BE2C (cell line): ENCODE data around the gene SLC5A6.

ENCODE experiments used
- DNase-seq: peaks from one replicate; pipeline ENCODE4 v3.0.0-alpha.2; 2020
- H3K27me3 ChIP-seq: fragments of 250-450 bp; sonication (Bioruptor Pico); 2 replicates; pipeline ENCODE4 v1.5.1; 2020; ENCODE audit warnings: mild to moderate bottlenecking
- H3K36me3 ChIP-seq: fragments of 250-450 bp; sonication (Bioruptor Pico); 2 replicates; pipeline ENCODE4 v1.5.1; 2020; ENCODE audit warnings: mild to moderate bottlenecking
- H3K4me1 ChIP-seq: fragments of 250-450 bp; sonication (Bioruptor Pico); 2 replicates; pipeline ENCODE4 v1.5.1; 2020
- H3K4me3 ChIP-seq: 2 replicates; pipeline ENCODE4 v1.5.1; 2011; ENCODE audit warnings: low read depth, low read length
- H3K9me3 ChIP-seq: fragments of 250-450 bp; sonication (Bioruptor Pico); 2 replicates; pipeline ENCODE4 v1.5.1; 2020
- TF ChIP-seq, protein P1 (sequence below): IDR thresholded peaks from 2 replicates; pipeline ENCODE4 v1.5.1; 2012; ENCODE audit warnings: mild to moderate bottlenecking, low read depth, low read length

SLC5A6 gene

GRCh38 chr2:27251766-27252165 is 39.7 kb upstream of the SLC5A6 start:
- DNase-seq, result no peak
- Histone ChIP-seq H3K36me3 (no peaks in the 10 kb centered on the region), H3K9me3 (no peaks in the 10 kb centered on the region), H3K4me3 (no peak overlapping the region), H3K27me3 (no peaks in the 10 kb centered on the region), H3K4me1 (peaks cover 13% of the 10 kb centered on the region)
- TF ChIP-seq, protein P1, sequence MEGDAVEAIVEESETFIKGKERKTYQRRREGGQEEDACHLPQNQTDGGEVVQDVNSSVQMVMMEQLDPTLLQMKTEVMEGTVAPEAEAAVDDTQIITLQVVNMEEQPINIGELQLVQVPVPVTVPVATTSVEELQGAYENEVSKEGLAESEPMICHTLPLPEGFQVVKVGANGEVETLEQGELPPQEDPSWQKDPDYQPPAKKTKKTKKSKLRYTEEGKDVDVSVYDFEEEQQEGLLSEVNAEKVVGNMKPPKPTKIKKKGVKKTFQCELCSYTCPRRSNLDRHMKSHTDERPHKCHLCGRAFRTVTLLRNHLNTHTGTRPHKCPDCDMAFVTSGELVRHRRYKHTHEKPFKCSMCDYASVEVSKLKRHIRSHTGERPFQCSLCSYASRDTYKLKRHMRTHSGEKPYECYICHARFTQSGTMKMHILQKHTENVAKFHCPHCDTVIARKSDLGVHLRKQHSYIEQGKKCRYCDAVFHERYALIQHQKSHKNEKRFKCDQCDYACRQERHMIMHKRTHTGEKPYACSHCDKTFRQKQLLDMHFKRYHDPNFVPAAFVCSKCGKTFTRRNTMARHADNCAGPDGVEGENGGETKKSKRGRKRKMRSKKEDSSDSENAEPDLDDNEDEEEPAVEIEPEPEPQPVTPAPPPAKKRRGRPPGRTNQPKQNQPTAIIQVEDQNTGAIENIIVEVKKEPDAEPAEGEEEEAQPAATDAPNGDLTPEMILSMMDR, result no peak

GRCh38 chr2:27250652-27251379 is 38.7 kb upstream of the SLC5A6 start:
- Histone ChIP-seq H3K36me3 (no peaks in the 10 kb centered on the region), H3K4me1 (peaks cover 10% of the 10 kb centered on the region), H3K4me3 (no peak overlapping the region), H3K9me3 (no peaks in the 10 kb centered on the region), H3K27me3 (no peaks in the 10 kb centered on the region)
- no peak for DNase-seq
- TF ChIP-seq, protein P1, result no peak

- Histone ChIP-seq H3K4me1 (peaks cover 6% of the 10 kb centered on the region; the same call in 1 of the 2 replicates), H3K27me3 (no peaks in the 10 kb centered on the region), H3K4me3 (no peak overlapping the region), H3K36me3 (no peaks in the 10 kb centered on the region), H3K9me3 (no peaks in the 10 kb centered on the region)
- DNase-seq, result peak; percentile 86
- TF ChIP-seq, protein P1, result peak; percentile 87
These were observed 38.0 kb upstream of the SLC5A6 start for GRCh38 chr2:27249891-27250651.

DNA sequence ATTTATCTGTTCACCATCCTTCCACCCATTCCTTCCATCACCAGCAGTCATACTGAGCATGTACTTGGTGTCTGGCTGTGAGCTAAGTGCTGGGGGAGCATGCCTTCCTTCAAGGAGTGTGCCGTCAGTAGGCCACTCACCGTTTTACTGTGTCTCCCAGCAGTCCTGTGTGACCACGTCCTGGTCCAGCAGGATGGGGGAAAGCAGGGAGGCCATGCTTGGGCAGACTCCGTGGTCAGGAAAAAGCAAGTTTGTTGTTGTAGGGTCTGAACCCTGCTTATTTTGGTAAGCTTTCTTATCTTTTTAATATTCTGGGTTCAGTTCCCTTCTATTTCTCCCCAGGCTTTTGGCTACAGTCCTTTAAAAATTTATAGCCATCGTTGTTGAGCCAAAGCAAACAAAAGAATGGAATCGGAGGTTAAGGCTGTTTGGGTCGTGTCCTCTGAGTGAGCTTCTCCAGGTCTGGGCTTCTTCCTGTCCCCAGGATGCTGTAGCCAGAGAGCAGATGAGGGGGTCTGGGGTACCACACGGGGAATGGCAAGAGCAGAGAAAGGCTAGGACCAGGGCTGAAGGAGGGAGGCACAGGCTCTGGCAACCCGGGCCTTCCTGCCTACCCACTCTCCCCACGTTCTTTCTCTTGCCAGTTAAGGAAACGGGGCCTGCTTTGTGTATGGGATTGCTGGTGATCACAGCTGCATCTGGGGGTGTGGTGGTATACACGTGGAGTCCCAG is 37.3 kb upstream of the SLC5A6 start:
- no peak for DNase-seq
- Histone ChIP-seq H3K4me1 (no peaks in the 10 kb centered on the region), H3K9me3 (no peaks in the 10 kb centered on the region), H3K36me3 (peaks cover 5% of the 10 kb centered on the region), H3K4me3 (no peak overlapping the region), H3K27me3 (no peaks in the 10 kb centered on the region)
- TF ChIP-seq, protein P1, result no peak

DNA sequence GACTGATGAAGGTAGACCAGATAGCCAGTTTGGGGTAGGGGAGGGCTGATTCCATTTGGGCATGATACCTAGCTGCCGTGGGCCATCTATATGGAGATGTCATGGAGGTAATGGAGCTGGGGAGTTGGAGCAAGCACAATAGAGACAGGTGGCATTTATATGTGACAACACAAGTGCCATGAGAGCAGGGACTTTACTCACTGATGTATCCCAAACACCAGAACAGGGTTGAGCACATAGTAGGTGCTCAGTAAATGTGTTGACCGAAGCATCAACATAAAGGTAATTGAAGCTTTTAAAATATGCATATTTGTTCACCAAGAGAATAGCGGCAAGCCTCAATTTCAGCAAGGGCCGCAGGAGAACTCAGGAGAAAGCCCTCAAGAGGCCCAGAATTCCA is 35.8 kb upstream of the SLC5A6 start:
- Histone ChIP-seq H3K36me3 (peaks cover 19% of the 10 kb centered on the region), H3K4me1 (no peaks in the 10 kb centered on the region), H3K9me3 (no peaks in the 10 kb centered on the region), H3K27me3 (no peaks in the 10 kb centered on the region), H3K4me3 (no peak overlapping the region)
- DNase-seq, result no peak
- TF ChIP-seq, protein P1, result no peak

DNA sequence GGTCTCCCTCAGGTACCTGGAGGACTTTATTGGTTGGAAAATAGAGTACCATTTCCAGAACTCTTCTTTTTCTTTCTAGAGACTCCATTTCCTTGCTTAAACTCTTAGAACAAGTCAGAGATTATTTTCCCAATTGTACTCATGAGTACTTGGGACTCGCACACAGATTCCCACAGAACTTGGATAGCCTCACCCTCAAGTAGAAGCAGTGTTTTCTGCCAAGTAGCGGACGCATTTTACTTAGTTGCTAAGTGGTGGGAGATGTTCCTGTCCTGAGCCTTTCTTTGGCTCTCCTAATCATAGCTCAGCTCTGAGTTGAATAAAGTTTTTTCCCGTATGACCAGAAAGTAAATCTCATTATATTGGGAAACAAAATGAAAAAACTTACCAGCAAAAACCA is 33.6 kb upstream of the SLC5A6 start:
- Histone ChIP-seq H3K9me3 (no peaks in the 10 kb centered on the region), H3K4me1 (no peaks in the 10 kb centered on the region), H3K36me3 (peaks cover 42% of the 10 kb centered on the region), H3K27me3 (no peaks in the 10 kb centered on the region), H3K4me3 (no peak overlapping the region)
- TF ChIP-seq, protein P1, result no peak
- no peak for DNase-seq
